ENCODE results near the gene ACSF2. TPM values are rescaled to one million over a fixed set of nuclear protein-coding genes. Genes with fewer than 3 reads are reported as not detected.
A peak's percentile ranks its signal among the peaks of the same experiment; 100 is the strongest.

Gene ACSF2
- total and polyA plus RNA-seq, 2 of the 13 experiments (the other 11 are each of a cell fraction or from before 2014, with no cell fraction given), result 87.3 to 109 TPM

- TF ChIP-seq, protein P1, sequence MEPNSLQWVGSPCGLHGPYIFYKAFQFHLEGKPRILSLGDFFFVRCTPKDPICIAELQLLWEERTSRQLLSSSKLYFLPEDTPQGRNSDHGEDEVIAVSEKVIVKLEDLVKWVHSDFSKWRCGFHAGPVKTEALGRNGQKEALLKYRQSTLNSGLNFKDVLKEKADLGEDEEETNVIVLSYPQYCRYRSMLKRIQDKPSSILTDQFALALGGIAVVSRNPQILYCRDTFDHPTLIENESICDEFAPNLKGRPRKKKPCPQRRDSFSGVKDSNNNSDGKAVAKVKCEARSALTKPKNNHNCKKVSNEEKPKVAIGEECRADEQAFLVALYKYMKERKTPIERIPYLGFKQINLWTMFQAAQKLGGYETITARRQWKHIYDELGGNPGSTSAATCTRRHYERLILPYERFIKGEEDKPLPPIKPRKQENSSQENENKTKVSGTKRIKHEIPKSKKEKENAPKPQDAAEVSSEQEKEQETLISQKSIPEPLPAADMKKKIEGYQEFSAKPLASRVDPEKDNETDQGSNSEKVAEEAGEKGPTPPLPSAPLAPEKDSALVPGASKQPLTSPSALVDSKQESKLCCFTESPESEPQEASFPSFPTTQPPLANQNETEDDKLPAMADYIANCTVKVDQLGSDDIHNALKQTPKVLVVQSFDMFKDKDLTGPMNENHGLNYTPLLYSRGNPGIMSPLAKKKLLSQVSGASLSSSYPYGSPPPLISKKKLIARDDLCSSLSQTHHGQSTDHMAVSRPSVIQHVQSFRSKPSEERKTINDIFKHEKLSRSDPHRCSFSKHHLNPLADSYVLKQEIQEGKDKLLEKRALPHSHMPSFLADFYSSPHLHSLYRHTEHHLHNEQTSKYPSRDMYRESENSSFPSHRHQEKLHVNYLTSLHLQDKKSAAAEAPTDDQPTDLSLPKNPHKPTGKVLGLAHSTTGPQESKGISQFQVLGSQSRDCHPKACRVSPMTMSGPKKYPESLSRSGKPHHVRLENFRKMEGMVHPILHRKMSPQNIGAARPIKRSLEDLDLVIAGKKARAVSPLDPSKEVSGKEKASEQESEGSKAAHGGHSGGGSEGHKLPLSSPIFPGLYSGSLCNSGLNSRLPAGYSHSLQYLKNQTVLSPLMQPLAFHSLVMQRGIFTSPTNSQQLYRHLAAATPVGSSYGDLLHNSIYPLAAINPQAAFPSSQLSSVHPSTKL (CRISPR knock-in tag; IDR thresholded peaks at IDR 0.05), result peak; percentile 98
- TF ChIP-seq TAF1 (CRISPR knock-in tag; IDR thresholded peaks at IDR 0.05), result peak; percentile 33; the same call in 1 of the 2 replicates
- no peak for TF ChIP-seq ZNF891 (CRISPR knock-in tag; IDR thresholded peaks at IDR 0.05)
- no peak for TF ChIP-seq RNF219 (CRISPR knock-in tag; IDR thresholded peaks at IDR 0.05)
- TF ChIP-seq TERF1 (CRISPR knock-in tag; IDR thresholded peaks at IDR 0.05), result no peak
- TF ChIP-seq ZNF10 (CRISPR knock-in tag; IDR thresholded peaks at IDR 0.05; ENCODE audit: borderline replicate concordance, low read depth), result no peak
- TF ChIP-seq, protein P2, sequence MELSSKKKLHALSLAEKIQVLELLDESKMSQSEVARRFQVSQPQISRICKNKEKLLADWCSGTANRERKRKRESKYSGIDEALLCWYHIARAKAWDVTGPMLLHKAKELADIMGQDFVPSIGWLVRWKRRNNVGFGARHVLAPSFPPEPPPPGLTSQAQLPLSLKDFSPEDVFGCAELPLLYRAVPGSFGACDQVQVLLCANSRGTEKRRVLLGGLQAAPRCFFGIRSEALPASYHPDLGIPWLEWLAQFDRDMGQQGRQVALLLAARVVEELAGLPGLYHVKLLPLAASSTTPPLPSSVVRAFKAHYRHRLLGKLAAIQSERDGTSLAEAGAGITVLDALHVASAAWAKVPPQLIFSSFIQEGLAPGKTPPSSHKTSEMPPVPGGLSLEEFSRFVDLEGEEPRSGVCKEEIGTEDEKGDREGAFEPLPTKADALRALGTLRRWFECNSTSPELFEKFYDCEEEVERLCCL (CRISPR knock-in tag; IDR thresholded peaks at IDR 0.05; ENCODE audit: borderline replicate concordance), result no peak
- TF ChIP-seq, protein P3, sequence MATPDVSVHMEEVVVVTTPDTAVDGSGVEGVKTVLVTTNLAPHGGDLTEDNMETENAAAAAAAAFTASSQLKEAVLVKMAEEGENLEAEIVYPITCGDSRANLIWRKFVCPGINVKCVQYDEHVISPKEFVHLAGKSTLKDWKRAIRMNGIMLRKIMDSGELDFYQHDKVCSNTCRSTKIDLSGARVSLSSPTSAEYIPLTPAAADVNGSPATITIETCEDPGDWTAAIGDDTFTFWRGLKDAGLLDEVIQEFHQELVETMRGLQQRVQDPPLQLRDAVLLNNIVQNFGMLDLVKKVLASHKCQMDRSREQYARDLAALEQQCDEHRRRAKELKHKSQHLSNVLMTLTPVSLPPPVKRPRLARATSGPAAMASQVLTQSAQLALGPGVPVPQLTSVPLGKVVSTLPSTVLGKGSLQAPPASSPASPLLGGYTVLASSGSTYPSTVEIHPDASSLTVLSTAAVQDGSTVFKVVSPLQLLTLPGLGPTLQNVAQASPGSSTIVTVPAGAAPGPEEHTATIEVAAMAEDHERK (CRISPR knock-in tag; IDR thresholded peaks at IDR 0.05; ENCODE audit: low read depth), result no peak
- no peak for TF ChIP-seq ZNF547 (CRISPR knock-in tag; IDR thresholded peaks at IDR 0.05)
- 0 out of 2 replicates have a peak, but pooled peaks have one; percentile 16 for TF ChIP-seq DNMT1 (CRISPR knock-in tag; IDR thresholded peaks at IDR 0.05)
- peak; percentile 81; the same call in 1 of the 2 replicates for TF ChIP-seq TFAP4 (IDR thresholded peaks at IDR 0.05; ENCODE audit: borderline replicate concordance, low read depth)
- TF ChIP-seq TCF12 (IDR thresholded peaks at IDR 0.05), result no peak
- TF ChIP-seq TCF12 (CRISPR knock-in tag; IDR thresholded peaks at IDR 0.05), result peak; percentile 50; the same call in 1 of the 2 replicates
- no peak for TF ChIP-seq HNRNPUL1 (IDR thresholded peaks at IDR 0.05; ENCODE audit: low read depth, low read length)
- peak; percentile 60; the same call in 1 of the 2 replicates for TF ChIP-seq HOXD1 (CRISPR knock-in tag; IDR thresholded peaks at IDR 0.05)
- peak; percentile 99 for TF ChIP-seq GATAD2A (CRISPR knock-in tag; IDR thresholded peaks at IDR 0.05)
- peak; percentile 99 for TF ChIP-seq CEBPB (IDR thresholded peaks at IDR 0.05; ENCODE audit: borderline replicate concordance, low read depth, low read length)
Observed at GRCh38 chr17:50428831-50429424, 2.9 kb downstream of the ACSF2 start (continued).

All from HepG2 (cell line).